22Rv1 (cell line): Measurements from ENCODE around the gene TEX13C.
A peak's percentile ranks its signal among the peaks of the same experiment; 100 is the strongest.

Source experiments
- H3K27ac ChIP-seq: fragments of 450-650 bp; 2 replicates; pipeline ENCODE4 v1.5.1; 2017
- CTCF ChIP-seq: fragments of 450-650 bp; IDR thresholded peaks from 2 replicates; pipeline ENCODE4 v1.5.1; 2017; ENCODE audit warnings: mild to moderate bottlenecking
- ZFX ChIP-seq: fragments of 450-650 bp; IDR thresholded peaks from 2 replicates; pipeline ENCODE4 v1.6.1; 2017; ENCODE audit warnings: antibody characterized with exemption, borderline replicate concordance

The TEX13C gene

GRCh38 chrX:125319646-125320521 lies at the start of gene TEX13C:
TSS of gene TEX13C (plus strand) at chrX:125319871. CDS start at chrX:125320120, 249 bp downstream.
- H3K27ac ChIP-seq: no peak within 1 kb of the TSS
- TF ChIP-seq ZFX (no peak), CTCF (no peak)

GRCh38 chrX:125287282-125287681 lies 32.4 kb upstream of the TEX13C start:
- TF ChIP-seq CTCF (no peak), ZFX (no peak)

GRCh38 chrX:125288343-125288742 lies 31.3 kb upstream of the TEX13C start:
- H3K27ac ChIP-seq: no peak overlapping the region
- TF ChIP-seq CTCF (no peak), ZFX (no peak)

More at GRCh38 chrX:125287282-125287681, 32.4 kb upstream of the TEX13C start:
- H3K27ac ChIP-seq: no peak overlapping the region

GRCh38 chrX:125289209-125289608 lies 30.5 kb upstream of the TEX13C start:
- peak overlapping the region; percentile 51 for H3K27ac ChIP-seq
- TF ChIP-seq CTCF (no peak), ZFX (no peak)

GRCh38 chrX:125289920-125290319 lies 29.8 kb upstream of the TEX13C start:
- H3K27ac ChIP-seq: peak overlapping the region; percentile 51
- TF ChIP-seq CTCF (no peak), ZFX (no peak)

- no peak overlapping the region for H3K27ac ChIP-seq
- TF ChIP-seq CTCF (no peak), ZFX (no peak)
These were observed 28.5 kb upstream of the TEX13C start for GRCh38 chrX:125291124-125291523.
